ENCODE measurements around the gene MYO1E.

DNA sequence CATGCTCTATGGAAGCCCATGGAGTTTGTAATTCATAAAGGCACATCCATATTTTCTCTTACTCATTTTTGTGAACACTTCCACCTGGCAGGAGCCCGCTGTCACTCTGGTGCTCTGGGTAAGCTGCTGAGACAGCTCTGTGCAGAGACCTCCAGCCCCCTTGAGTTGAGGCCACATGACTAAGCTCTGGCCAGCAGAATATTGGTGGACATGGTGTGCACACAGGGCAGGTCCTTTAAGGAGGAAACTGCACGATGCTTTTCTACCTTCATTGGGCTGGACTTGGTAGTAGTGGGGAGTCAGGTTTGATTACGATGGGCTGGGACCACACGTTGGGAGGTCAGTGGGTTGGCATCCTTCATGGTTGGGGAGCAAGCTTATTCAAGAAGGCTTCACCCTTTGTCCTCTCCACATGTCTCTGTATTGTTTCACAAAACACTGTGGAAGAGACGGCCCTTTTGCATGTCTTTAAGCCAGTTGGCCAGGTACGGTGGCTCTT lies 238.7 kb downstream of the MYO1E start:
- TF ChIP-seq, protein P1, sequence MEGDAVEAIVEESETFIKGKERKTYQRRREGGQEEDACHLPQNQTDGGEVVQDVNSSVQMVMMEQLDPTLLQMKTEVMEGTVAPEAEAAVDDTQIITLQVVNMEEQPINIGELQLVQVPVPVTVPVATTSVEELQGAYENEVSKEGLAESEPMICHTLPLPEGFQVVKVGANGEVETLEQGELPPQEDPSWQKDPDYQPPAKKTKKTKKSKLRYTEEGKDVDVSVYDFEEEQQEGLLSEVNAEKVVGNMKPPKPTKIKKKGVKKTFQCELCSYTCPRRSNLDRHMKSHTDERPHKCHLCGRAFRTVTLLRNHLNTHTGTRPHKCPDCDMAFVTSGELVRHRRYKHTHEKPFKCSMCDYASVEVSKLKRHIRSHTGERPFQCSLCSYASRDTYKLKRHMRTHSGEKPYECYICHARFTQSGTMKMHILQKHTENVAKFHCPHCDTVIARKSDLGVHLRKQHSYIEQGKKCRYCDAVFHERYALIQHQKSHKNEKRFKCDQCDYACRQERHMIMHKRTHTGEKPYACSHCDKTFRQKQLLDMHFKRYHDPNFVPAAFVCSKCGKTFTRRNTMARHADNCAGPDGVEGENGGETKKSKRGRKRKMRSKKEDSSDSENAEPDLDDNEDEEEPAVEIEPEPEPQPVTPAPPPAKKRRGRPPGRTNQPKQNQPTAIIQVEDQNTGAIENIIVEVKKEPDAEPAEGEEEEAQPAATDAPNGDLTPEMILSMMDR (conservative IDR thresholded peaks at IDR 0.05; ENCODE audit: low read length): no peak
- TF ChIP-seq EZH2phosphoT487 (IDR thresholded peaks at IDR 0.05; ENCODE audit: borderline replicate concordance, low read depth, low read length): no peak

Data from OCI-LY7 (cell line).